GM21723 (cell line): Measurements from ENCODE around the gene DCDC2B.
"Not testable (repeated sequence)": the region's sequence is repeated elsewhere in the genome, so short reads cannot be mapped to it uniquely, and the experiment has no call there.

Experiments
- ATAC-seq: cut with Tn5 transposase; IDR thresholded peaks from one replicate; pipeline ENCODE4 v1.9.1; 2021; ENCODE audit warnings: mild to moderate bottlenecking, moderate library complexity; ENCODE audit not compliant: unreplicated experiment

Gene DCDC2B

GRCh38 chr1:32255072-32256071 lies 46.5 kb downstream of the DCDC2B start:
- ATAC-seq = no peak

GRCh38 chr1:32256473-32257226 lies 47.8 kb downstream of the DCDC2B start:
- no peak for ATAC-seq

- ATAC-seq = no peak
Observed at GRCh38 chr1:32257227-32257508, 48.3 kb downstream of the DCDC2B start.

GRCh38 chr1:32263236-32263593 lies 54.3 kb downstream of the DCDC2B start:
- not testable (repeated sequence) for ATAC-seq

DNA sequence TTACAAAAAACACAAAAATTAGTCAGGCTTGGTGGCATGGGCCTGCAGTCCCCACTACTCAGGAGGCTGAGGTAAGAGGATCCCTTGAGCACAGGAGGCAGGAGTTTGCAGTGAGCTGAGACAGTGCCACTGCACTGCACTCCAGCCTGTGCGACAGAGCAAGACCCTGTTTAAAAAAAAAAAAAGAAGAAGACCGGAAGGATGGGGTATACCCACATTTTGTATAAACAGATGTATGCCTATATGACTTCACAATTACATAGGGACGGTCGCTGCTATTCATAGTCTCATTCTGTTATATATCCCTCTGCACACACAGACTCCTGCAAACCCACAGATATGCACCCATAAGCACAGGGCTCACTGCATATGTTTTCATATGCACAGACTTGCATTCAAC lies 54.9 kb downstream of the DCDC2B start:
- ATAC-seq = no peak
